OCI-LY3 (cell line): Measurements from ENCODE around the gene FLNC.

ENCODE experiments used
- H2AFZ ChIP-seq: fragments of 200-600, 300-600 bp; shearing (Covaris generic); 2 replicates; pipeline ENCODE4 v1.6.0; 2014; ENCODE audit warnings: antibody characterized with exemption, low read depth, low read length
- H3K27ac ChIP-seq: fragments of 200-600, 300-600 bp; sonication (generic); 2 replicates; pipeline ENCODE4 v1.5.1; 2014; ENCODE audit warnings: mild to moderate bottlenecking, low read length, moderate library complexity, mixed read lengths
- H3K27me3 ChIP-seq: fragments of 200-600, 300-600 bp; sonication (generic); 2 replicates; pipeline ENCODE4 v1.6.1; 2014; ENCODE audit warnings: low read depth, low read length, mixed read lengths
- H3K36me3 ChIP-seq: fragments of 200-600, 300-600 bp; sonication (generic); replicated peaks from 2 replicates; pipeline ENCODE3; 2014; ENCODE audit warnings: low read depth, low read length, mixed read lengths
- H3K4me1 ChIP-seq: fragments of 300-600, 200-600 bp; sonication (generic); 2 replicates; pipeline ENCODE4 v1.6.1; 2014; ENCODE audit warnings: low read length, mixed read lengths
- H3K4me2 ChIP-seq: fragments of 200-600, 300-600 bp; sonication (generic); 2 replicates; pipeline ENCODE4 v1.6.1; 2014; ENCODE audit warnings: low read length, mixed read lengths
- H3K4me3 ChIP-seq: fragments of 300-600, 200-600 bp; sonication (generic); 2 replicates; pipeline ENCODE4 v1.5.1; 2014; ENCODE audit warnings: antibody characterized with exemption, mild to moderate bottlenecking, low read length, moderate library complexity
- H3K79me2 ChIP-seq: fragments of 300-600, 200-600 bp; shearing (Covaris generic); 2 replicates; pipeline ENCODE4 v1.6.1; 2014; ENCODE audit warnings: mild to moderate bottlenecking, low read length, mixed read lengths
- H3K9ac ChIP-seq: fragments of 300-600, 200-600 bp; shearing (Covaris generic); 2 replicates; pipeline ENCODE4 v1.6.0; 2014; ENCODE audit warnings: mild to moderate bottlenecking, low read length, moderate library complexity
- H3K9me3 ChIP-seq: fragments of 200-600, 300-600 bp; shearing (Covaris generic); 2 replicates; pipeline ENCODE4 v1.6.1; 2014; ENCODE audit warnings: low read length, mixed read lengths; ENCODE audit not compliant: insufficient read depth
- H4K20me1 ChIP-seq: fragments of 200-600, 300-600 bp; sonication (generic); 2 replicates; pipeline ENCODE4 v1.6.1; 2016; ENCODE audit warnings: low read length, mixed read lengths; ENCODE audit not compliant: insufficient read depth
- EZH2phosphoT487 ChIP-seq: fragments of 200-600 bp; shearing (Covaris generic); IDR thresholded peaks from 2 replicates; pipeline ENCODE4 v1.6.1; 2018; ENCODE audit warnings: antibody characterized with exemption, mixed run types, low read depth
- TF ChIP-seq, protein P1 (sequence below): fragments of 200-600, 300-600 bp; sonication (generic); IDR thresholded peaks from 2 replicates; pipeline ENCODE4 v1.5.1; 2014; ENCODE audit warnings: antibody characterized with exemption, low read length, low read depth

The FLNC gene

DNA sequence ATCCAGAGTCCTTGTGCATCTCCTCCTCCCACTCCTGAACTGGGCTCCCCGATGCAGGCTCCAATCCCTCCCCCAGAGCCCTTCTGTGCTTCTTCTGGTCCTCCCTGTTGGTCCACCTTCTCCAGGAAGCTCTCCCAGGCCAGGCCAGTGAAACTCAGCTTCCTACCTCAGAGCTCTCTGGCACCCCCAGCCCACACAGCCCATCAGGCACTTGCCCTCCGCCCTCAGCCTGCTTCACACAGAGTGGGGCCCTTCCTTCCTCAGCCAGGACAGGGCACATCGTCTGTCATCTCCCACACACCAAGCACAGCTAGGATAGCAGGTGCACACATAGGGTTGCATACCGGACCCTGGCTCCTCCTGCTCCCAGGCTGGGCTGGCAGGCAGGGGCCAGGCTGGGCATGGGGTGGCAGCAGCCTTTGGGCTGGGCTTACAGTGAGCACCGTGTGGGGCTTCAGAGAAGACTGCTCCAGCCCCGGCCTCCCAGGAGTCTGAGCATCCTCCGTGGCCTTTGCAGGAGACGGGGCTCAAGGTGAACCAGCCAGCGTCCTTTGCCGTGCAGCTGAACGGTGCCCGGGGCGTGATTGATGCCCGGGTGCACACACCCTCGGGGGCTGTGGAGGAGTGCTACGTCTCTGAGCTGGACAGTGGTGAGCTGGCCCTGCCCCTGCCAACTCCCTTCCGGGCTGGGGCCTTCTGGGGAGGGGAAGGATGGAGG is 26.0 kb downstream of the FLNC start:
- no peak overlapping the region for H2AFZ ChIP-seq
- H3K27ac ChIP-seq = no peak overlapping the region
- no peak overlapping the region for H3K9ac ChIP-seq
- H3K4me2 ChIP-seq = no peak overlapping the region
- TF ChIP-seq EZH2phosphoT487 = no peak
- TF ChIP-seq, protein P1, sequence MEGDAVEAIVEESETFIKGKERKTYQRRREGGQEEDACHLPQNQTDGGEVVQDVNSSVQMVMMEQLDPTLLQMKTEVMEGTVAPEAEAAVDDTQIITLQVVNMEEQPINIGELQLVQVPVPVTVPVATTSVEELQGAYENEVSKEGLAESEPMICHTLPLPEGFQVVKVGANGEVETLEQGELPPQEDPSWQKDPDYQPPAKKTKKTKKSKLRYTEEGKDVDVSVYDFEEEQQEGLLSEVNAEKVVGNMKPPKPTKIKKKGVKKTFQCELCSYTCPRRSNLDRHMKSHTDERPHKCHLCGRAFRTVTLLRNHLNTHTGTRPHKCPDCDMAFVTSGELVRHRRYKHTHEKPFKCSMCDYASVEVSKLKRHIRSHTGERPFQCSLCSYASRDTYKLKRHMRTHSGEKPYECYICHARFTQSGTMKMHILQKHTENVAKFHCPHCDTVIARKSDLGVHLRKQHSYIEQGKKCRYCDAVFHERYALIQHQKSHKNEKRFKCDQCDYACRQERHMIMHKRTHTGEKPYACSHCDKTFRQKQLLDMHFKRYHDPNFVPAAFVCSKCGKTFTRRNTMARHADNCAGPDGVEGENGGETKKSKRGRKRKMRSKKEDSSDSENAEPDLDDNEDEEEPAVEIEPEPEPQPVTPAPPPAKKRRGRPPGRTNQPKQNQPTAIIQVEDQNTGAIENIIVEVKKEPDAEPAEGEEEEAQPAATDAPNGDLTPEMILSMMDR = no peak
- no peaks in the 10 kb centered on the region for H4K20me1 ChIP-seq
- H3K27me3 ChIP-seq = no peaks in the 10 kb centered on the region
- no peaks in the 10 kb centered on the region for H3K36me3 ChIP-seq
- no peaks in the 10 kb centered on the region for H3K79me2 ChIP-seq
- no peak overlapping the region for H3K4me3 ChIP-seq
- no peaks in the 10 kb centered on the region for H3K9me3 ChIP-seq
- peaks cover 17% of the 10 kb centered on the region for H3K4me1 ChIP-seq

DNA sequence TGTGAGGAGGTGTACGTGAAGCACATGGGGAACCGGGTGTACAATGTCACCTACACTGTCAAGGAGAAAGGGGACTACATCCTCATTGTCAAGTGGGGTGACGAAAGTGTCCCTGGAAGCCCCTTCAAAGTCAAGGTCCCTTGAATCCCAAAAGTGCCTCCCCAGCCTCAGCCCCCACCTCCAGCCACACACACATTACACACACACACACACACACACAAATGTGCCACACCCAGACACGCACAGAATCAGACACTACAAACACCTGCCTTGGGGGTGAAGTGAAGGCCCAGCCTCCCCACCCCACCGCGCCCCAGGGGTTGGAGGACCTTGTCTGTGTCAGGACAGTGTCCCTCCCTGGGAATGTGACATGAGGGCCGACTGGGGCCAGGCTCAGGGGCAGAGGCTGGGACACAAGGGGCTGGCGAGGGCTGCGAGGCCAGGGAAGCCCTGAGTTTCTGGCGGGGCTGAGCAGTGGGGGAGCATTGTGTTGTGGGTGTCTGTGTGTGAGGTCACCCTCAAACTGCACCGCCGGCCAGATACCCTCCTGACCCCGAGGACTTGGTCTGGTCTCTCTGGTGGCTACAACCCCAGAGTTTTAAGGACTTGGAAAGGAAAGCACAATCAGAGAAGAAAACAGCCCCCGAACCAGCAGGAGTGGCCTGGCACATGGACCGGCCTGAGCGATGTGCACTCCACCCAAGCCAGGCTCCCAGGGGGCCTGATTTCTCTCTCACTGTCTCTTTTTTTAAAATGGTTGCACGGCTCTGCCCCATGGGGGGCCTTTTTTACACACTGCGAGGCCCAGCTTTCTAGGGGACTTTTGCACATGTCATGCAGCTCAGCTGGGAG is 28.4 kb downstream of the FLNC start:
- no peaks in the 10 kb centered on the region for H3K27me3 ChIP-seq
- H3K4me2 ChIP-seq = no peak overlapping the region

GRCh38 chr7:128859232-128860157 is 29.3 kb downstream of the FLNC start:
- H3K9ac ChIP-seq = no peak overlapping the region
- no peaks in the 10 kb centered on the region for H4K20me1 ChIP-seq
- no peaks in the 10 kb centered on the region for H3K27me3 ChIP-seq
- peak overlapping the region; percentile 61; the same call in 1 of the 2 replicates for H2AFZ ChIP-seq
- no peak overlapping the region for H3K27ac ChIP-seq
- peak overlapping the region; percentile 25 for H3K4me2 ChIP-seq
- TF ChIP-seq EZH2phosphoT487 = no peak
- TF ChIP-seq, protein P1 = no peak
- no peak overlapping the region for H3K4me3 ChIP-seq
- no peaks in the 10 kb centered on the region for H3K9me3 ChIP-seq
- H3K4me1 ChIP-seq = peaks cover 29% of the 10 kb centered on the region
- no peaks in the 10 kb centered on the region for H3K36me3 ChIP-seq
- peaks cover 18% of the 10 kb centered on the region for H3K79me2 ChIP-seq

More for the DNA sequence above, 28.4 kb downstream of the FLNC start:
- Histone ChIP-seq H3K4me3 (no peak overlapping the region), H2AFZ (no peak overlapping the region), H3K27ac (no peak overlapping the region), H3K9me3 (no peaks in the 10 kb centered on the region), H4K20me1 (no peaks in the 10 kb centered on the region), H3K9ac (no peak overlapping the region), H3K79me2 (peaks cover 9% of the 10 kb centered on the region), H3K4me1 (peaks cover 22% of the 10 kb centered on the region), H3K36me3 (no peaks in the 10 kb centered on the region)
- TF ChIP-seq, protein P1 = no peak
- no peak for TF ChIP-seq EZH2phosphoT487
